GM12801 (cell line): ENCODE results near the gene OR51G2.
"Not testable (repeated sequence)": the region's sequence is repeated elsewhere in the genome, so short reads cannot be mapped to it uniquely, and the experiment has no call there.

Experiments
- CTCF ChIP-seq: IDR thresholded peaks from one replicate; pipeline ENCODE4 v1.5.1; 2011; ENCODE audit warnings: control low read depth; ENCODE audit not compliant: insufficient read length; ENCODE audit errors: extremely low read depth

Gene OR51G2

DNA sequence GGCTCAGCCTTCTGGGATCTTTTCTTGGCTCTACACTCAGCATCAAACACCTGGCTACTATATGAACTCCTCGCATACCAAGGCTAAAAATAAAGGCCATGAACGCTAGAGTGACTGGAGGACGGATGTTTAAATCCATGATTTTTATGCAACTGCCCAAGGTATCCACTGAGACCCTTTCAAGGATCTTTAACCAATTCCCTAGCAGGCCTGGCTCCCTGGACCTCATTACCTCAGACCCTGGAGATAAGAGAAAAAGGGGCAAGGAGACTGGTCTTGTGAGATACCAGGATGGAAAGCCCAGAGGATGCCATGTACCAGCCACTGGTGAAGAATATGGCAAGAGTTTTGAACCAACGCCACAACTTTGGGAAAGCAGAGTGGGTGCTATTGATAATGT is at the start of gene OR51G2:
OR51G2 (minus strand) TSS at position 101 of the 400 bp plus-strand sequence. CDS start 3,687 bp downstream, outside the sequence.
- TF ChIP-seq CTCF = no peak

DNA sequence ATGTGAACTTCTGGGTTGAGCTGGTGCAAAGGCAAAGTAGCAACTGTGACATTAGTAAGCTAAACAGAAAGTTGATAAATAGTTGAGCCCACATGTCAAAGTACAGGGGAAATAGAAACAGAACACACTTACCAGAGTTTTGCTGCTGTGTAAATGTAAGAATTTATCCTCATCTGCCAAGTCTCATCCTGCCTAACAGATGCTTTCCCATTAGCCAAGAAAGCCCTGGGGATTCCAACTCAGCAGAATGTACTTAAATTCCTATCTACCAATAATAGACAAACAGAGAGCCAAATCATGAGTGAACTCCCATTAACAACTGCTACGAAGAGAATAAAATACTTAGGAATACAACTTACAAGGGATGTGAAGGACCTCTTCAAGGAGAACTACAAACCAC is 43.7 kb upstream of the OR51G2 start:
- TF ChIP-seq CTCF = no peak

DNA sequence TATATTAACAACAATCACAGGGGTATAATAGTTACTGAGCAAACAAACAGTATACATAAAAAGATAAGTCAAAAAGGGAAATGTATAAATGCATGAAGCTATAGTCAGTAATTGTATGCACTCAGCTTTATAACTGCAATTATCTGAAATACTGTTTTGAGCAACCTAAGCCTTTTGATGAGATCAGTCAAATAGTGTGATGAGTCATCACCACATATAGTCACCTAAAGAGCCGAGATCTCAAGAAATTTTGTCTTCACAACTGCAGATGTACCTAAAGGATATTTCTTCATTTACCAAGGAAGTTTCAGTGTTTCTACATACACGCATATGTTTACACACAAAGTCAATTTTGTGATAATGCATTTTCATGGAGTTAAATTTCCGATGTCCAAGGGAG is 41.7 kb upstream of the OR51G2 start:
- TF ChIP-seq CTCF = no peak

- no peak for TF ChIP-seq CTCF
Measured at GRCh38 chr11:4957396-4957795, 38.2 kb upstream of the OR51G2 start.

DNA sequence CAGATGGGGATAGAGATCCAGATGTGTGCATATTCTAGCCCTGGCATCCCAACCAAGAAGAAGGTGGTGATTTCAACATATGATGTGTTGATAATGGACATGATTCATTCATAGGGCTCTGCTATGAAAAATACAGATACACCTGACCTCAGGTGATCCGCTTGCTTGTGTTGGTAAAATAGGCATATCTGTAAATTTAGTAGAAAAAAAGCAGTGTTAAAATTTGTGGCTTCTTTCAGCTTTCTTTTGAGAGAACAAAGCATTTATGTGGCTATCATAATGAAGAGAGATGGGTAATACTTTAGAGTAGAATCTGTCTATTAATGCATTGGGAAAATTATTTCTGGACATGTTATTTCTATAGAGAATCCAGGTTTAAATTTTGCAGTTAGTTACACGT is 36.5 kb upstream of the OR51G2 start, which contains the start of gene OR51A2:
OR51A2 (minus strand) TSS at position 101 of the 400 bp plus-strand sequence; CDS start at position 101, 0 bp downstream.
- TF ChIP-seq CTCF = not testable (repeated sequence)

DNA sequence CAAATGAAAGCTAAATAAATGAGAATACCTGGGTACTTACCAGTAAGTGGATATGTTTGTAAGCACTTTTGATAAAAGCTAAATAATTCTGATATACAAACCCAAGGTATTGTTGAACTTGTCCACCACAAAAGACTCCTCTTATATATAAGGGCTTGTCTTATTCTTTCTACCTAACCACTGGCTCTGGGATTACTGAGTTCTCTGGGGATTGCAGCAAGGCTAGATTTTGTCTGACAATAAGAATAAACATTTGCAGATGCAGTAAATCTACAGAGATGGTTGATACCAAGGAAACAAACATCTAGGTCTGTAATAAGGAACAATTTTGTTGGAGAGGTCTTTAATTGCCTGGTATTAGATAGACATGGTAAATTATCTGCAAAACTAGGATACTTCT is 28.4 kb upstream of the OR51G2 start, which contains the start of gene OR51A4:
OR51A4 (minus strand) TSS at position 101 of the 400 bp plus-strand sequence. CDS start 505 bp downstream, outside the sequence.
- TF ChIP-seq CTCF = no peak

GRCh38 chr11:4936745-4937144 is 17.6 kb upstream of the OR51G2 start:
- TF ChIP-seq CTCF = no peak
